ENCODE measurements around the gene CD52.

DNA sequence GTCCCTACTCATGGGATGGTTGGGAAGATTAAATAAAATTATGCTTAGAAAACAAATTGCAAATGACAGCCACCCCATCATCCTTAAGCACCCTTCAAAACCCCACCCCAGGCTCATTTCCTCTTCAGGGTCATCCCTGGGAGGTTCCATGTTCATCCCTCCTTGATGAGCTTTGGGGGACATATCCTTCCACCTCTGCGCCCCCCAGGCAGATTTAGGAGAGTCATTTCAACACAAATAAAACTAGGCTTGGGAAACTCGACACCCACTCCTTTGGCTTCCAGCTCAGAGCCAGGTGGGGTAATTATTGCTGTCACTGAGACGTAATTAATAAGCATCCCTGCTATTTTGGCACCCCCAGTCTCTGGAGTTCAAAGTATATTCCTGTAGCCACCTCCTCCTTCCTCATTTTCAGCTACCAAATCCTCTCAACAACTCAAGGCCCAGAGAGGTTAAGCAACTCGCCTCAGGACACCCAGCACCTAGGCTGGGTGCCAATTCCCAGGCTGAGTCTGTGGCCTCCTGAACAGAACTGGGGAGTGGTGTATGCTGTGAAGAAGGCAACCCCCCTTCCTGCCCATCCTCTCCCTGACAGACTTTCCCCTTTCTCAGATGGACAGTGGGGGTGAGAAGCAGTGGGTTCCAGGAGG lies 35.6 kb downstream of the CD52 start:
- TF ChIP-seq POLR2A (IDR thresholded peaks at IDR 0.05): no peak
- TF ChIP-seq, protein P1, sequence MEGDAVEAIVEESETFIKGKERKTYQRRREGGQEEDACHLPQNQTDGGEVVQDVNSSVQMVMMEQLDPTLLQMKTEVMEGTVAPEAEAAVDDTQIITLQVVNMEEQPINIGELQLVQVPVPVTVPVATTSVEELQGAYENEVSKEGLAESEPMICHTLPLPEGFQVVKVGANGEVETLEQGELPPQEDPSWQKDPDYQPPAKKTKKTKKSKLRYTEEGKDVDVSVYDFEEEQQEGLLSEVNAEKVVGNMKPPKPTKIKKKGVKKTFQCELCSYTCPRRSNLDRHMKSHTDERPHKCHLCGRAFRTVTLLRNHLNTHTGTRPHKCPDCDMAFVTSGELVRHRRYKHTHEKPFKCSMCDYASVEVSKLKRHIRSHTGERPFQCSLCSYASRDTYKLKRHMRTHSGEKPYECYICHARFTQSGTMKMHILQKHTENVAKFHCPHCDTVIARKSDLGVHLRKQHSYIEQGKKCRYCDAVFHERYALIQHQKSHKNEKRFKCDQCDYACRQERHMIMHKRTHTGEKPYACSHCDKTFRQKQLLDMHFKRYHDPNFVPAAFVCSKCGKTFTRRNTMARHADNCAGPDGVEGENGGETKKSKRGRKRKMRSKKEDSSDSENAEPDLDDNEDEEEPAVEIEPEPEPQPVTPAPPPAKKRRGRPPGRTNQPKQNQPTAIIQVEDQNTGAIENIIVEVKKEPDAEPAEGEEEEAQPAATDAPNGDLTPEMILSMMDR (IDR thresholded peaks at IDR 0.05): no peak

Measured in uterus (tissue), 2 donors.